Nephron progenitor cell (in vitro differentiated cells): Measurements from ENCODE around the gene LDLRAD4.

Source experiments
- DNase-seq: peaks from one replicate; pipeline ENCODE4 v3.0.0; 2021
- H3K27ac Mint-ChIP-seq: 2 replicates; pipeline ENCODE4 v1.8.0; 2021; ENCODE audit warnings: mild to moderate bottlenecking, moderate library complexity, mixed read lengths
- H3K27me3 Mint-ChIP-seq: 2 replicates; pipeline ENCODE4 v1.8.0; 2021; ENCODE audit warnings: mild to moderate bottlenecking, low read depth, mixed read lengths; ENCODE audit not compliant: poor library complexity
- H3K36me3 Mint-ChIP-seq: 2 replicates; pipeline ENCODE4 v1.8.0; 2021; ENCODE audit warnings: low read depth, mixed read lengths
- H3K4me1 Mint-ChIP-seq: 2 replicates; pipeline ENCODE4 v1.8.0; 2021; ENCODE audit warnings: mixed read lengths
- H3K4me3 Mint-ChIP-seq: 2 replicates; pipeline ENCODE4 v1.8.0; 2021; ENCODE audit warnings: mild to moderate bottlenecking, moderate library complexity, mixed read lengths
- H3K9me3 Mint-ChIP-seq: 2 replicates; pipeline ENCODE4 v1.8.0; 2021; ENCODE audit warnings: mild to moderate bottlenecking, moderate library complexity, mixed read lengths
- CTCF ChIP-seq: fragments of 200-600 bp; sonication (generic); IDR thresholded peaks from 2 replicates; pipeline ENCODE4 v1.5.0; 2021; ENCODE audit warnings: antibody characterized with exemption

LDLRAD4 gene

GRCh38 chr18:13460946-13461345 is 242.4 kb downstream of the LDLRAD4 start:
- peaks cover 11% of the 10 kb centered on the region for H3K27me3 Mint-ChIP-seq
- TF ChIP-seq CTCF = no peak
- H3K27ac Mint-ChIP-seq = no peak overlapping the region
- DNase-seq = no peak
- no peaks in the 10 kb centered on the region for H3K9me3 Mint-ChIP-seq
- H3K36me3 Mint-ChIP-seq = no peaks in the 10 kb centered on the region
- no peak overlapping the region for H3K4me3 Mint-ChIP-seq
- peaks cover 12% of the 10 kb centered on the region for H3K4me1 Mint-ChIP-seq

- H3K36me3 Mint-ChIP-seq = no peaks in the 10 kb centered on the region
- TF ChIP-seq CTCF = no peak
- H3K27ac Mint-ChIP-seq = no peak overlapping the region
- peaks cover 7% of the 10 kb centered on the region for H3K4me1 Mint-ChIP-seq
- peaks cover 11% of the 10 kb centered on the region for H3K27me3 Mint-ChIP-seq
- no peak for DNase-seq
- H3K4me3 Mint-ChIP-seq = no peak overlapping the region
- H3K9me3 Mint-ChIP-seq = peaks cover 2% of the 10 kb centered on the region
Measured at GRCh38 chr18:13461469-13461868, 242.9 kb downstream of the LDLRAD4 start.

- no peak overlapping the region for H3K4me3 Mint-ChIP-seq
- H3K27me3 Mint-ChIP-seq = peaks cover 11% of the 10 kb centered on the region
- peaks cover under 1% of the 10 kb centered on the region for H3K36me3 Mint-ChIP-seq
- H3K9me3 Mint-ChIP-seq = peaks cover 6% of the 10 kb centered on the region
- H3K27ac Mint-ChIP-seq = no peak overlapping the region
- TF ChIP-seq CTCF = no peak
- DNase-seq = no peak
- H3K4me1 Mint-ChIP-seq = peaks cover 5% of the 10 kb centered on the region
Measured at GRCh38 chr18:13461936-13462335, 243.4 kb downstream of the LDLRAD4 start.

GRCh38 chr18:13462686-13463085 is 244.1 kb downstream of the LDLRAD4 start:
- peaks cover 5% of the 10 kb centered on the region for H3K4me1 Mint-ChIP-seq
- TF ChIP-seq CTCF = no peak
- H3K27me3 Mint-ChIP-seq = peaks cover 11% of the 10 kb centered on the region
- peaks cover 5% of the 10 kb centered on the region for H3K36me3 Mint-ChIP-seq
- DNase-seq = no peak
- H3K27ac Mint-ChIP-seq = no peak overlapping the region
- peaks cover 14% of the 10 kb centered on the region for H3K9me3 Mint-ChIP-seq
- H3K4me3 Mint-ChIP-seq = no peak overlapping the region

- TF ChIP-seq CTCF = no peak
- Mint-ChIP-seq H3K36me3 (peaks cover 5% of the 10 kb centered on the region), H3K9me3 (peaks cover 17% of the 10 kb centered on the region)
Measured at GRCh38 chr18:13463526-13464210, 245.1 kb downstream of the LDLRAD4 start.

More at GRCh38 chr18:13463526-13464210, 245.1 kb downstream of the LDLRAD4 start:
- peaks cover 5% of the 10 kb centered on the region for H3K4me1 Mint-ChIP-seq
- no peak overlapping the region for H3K27ac Mint-ChIP-seq
- no peak for DNase-seq
- no peak overlapping the region for H3K4me3 Mint-ChIP-seq
- peaks cover 11% of the 10 kb centered on the region for H3K27me3 Mint-ChIP-seq
